Stimulated activated CD4-positive, alpha-beta T cell treated with anti-CD3 and anti-CD28 coated beads, Interleukin-1b, Interleukin-23, amount 100 ng/mL, for 4 hours (primary cell): Measurements from ENCODE around the gene DCTN3.

Source experiments
- DNase-seq, 2 donors: peaks; one replicate each; pipeline ENCODE4 v3.0.0-alpha.2; 2020; ENCODE audit warnings: low read depth in 2 of 2

DCTN3 gene

DNA sequence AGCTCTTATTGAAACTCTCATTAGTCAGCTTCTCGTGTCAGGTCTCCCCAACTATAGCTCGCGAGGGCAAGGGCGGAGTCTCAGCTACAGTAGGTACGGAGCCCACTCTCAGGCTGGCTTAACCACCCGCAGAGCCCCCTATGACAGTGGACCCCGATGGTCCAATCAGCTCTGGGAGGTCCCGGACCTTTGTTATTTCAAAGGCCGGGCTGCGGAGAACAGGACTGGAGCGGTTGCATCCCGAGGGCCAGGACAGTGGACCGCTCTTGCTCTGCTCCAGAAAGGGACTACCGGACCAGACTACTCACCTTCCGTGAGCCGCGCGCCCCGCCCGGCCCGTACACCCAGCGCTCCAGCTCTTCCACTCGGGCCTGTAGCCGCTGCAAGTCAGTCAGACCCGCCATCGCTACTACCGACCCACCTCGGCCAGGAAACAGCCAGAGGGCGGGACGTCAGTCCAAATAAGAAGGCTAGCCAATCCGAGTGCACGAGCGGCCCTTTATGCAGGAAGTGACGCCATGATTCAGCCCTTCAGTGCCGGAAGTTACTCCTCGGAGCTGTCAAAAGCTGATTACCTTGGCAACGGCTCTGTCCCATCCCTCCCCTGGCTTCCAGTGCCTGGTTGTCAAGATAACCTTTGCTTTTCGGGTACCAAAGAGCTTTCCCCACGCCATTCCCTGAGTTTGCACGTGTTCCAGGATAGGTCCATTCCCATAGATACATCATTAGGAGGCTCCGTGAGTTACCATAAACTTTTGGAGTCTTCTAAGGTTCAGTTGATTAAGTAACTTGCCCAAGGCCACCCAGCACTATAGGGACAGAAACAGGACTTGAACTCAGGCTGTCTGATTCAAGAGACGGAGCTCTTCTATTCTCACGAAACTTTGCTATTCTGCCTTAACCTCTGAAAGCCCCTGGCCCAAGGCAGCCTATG is at the start of gene DCTN3:
TSS of gene DCTN3 (minus strand) at position 435 of the 934 bp plus-strand sequence. CDS start at position 404, 31 bp downstream.
- peak; percentile 71 to 80 for DNase-seq

DNA sequence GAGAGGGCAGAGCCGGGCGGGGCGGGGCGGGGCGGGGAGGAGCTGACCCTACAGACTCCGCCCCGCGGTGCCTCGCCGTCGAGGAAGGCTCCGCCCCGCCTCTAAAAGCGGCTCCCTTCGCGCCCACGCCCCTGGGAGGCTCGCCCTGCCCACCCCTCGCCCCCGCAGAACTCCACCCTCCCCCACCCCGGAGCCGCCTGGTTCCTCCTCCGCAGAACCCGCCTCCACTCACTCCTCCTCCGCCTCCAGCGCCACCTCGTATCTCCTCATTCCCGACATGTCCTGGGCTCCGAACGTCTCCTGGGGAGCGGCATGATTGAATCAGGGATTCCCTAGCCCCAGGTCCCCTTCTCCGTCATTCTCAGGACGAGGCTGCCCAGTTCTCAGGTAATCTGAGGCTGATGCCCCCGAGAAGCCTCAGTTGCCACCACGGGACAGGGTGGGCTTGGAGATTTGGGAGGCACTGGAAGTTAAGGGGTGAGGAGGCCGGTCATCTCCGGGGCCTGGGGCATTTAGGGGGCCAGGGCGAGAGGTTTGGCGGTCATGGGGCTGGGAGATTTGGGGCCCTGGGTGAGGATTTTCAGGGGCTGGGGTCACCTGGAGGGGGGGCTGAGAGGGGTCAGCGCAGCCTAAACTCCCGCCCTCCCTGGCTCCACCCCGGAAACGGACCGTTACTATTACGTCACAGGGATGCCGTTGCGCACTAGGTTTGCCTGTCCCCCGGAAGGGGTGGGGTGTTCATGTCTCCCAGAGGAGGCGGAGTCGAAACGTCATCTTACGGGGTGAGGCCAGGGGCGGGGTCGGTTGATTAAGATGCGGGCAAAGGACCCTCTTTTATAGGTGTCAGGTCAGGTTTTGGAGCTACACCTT is 45.3 kb upstream of the DCTN3 start:
- DNase-seq = peak; percentile 73 to 80

DNA sequence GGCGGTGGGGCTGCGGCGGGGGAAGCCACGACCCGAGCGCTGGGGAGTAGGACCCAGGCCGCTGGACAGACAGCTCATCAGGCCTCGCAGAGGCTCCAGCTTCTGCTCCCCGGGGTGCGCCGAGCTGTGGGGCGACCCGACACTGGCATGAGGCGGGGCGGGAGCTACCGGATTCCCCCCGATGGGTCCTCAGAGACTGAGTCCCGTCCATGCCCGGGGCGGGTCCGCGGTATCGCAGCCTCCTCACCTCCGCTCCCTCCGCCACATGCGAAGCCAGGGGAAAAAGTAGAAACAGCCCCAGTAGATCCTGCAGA is 44.7 kb upstream of the DCTN3 start:
- DNase-seq = no peak

DNA sequence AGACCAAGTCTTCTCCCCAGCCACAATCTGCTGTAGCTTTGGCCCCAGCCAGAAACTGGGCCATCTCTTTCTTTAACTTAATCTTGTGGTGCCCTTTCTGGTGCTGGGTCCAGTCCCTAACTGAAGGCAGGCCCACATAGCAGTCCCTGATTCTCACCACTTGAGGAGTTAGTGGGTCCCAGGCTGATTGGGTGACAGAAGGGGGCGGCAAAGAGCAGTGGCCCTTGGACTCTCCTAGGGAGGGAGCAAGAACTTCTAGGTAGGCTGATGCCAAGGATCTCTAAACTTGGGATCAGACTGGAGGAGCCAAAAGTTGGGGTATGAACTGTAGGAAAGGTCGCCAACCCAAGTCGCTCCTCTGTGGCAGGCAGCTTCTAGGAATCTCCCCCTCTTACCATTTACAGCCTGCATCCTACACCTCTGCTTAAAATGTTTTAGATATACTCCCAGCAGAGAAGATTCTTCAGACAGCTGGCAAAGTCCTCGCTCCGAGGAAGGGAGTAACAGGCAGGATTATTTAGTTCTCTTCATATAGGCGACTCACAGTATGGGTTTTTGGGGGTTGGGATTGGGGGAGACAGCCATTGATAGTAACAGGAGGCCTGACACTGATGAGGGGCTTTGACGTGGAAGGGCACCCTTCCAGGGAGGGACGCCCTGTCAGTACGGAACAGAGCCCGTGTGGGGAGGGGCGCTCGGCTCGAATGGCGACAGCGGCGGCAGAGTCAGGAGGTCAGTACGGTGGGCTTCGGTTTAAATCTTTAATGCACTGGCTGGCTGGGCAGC is 44.2 kb upstream of the DCTN3 start:
- peak in 1 of 2 donors; percentile 68 for DNase-seq

DNA sequence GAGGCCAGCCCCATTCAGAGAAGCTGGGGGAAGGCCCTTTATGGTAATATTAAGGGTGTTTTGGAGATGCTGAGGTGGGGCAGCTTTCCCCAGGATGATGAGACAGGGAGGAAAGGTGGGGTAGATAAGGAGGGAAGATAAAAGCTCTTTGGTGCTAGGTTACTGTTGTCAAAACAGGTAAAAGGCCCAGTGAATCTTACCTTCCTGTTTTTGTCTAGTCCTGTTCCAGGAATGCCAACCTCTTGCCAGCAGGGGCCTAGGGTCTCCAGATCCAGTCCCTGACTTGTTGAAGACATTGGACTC is 43.0 kb upstream of the DCTN3 start:
- DNase-seq = no peak

DNA sequence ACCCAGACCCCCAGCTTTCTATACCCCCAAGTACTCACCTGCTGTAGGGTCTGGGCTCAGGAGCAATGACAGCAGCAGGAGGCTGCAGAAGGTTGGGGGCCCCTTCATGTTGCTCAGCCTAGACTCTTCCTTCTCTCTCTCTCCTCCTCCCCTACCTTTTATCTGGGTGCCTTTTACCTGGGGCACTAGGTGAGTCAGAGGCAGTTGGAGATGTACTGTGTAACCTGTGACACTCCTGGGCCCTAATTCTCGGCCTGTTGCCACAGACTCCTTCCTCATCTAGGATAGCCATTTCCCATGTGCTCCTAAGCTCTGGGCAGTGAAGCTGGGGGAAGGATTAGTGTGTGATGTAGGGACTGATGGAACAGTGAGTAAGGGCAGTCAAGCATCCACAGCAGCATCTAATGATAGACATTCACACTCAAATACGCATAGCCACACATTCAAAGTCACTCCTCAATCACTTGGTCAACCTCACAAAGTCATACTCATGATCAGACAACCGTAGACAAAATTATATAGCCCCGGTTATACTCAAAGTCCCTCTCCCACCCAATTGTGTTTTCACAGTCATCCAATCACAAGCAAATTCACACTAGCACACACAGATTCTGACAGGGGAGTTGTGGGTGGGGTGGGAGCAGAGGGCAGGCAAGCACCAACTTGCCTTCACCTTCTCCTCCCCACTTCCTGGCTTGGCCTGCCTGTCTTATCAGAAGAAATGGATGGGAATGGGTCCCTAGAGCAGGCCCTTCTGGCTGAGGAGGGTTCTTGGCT is 42.4 kb upstream of the DCTN3 start, which contains the start of gene CCL27:
TSS of gene CCL27 (minus strand) at position 132 of the 777 bp plus-strand sequence. CDS start at position 108, 24 bp downstream.
- no peak for DNase-seq

DNA sequence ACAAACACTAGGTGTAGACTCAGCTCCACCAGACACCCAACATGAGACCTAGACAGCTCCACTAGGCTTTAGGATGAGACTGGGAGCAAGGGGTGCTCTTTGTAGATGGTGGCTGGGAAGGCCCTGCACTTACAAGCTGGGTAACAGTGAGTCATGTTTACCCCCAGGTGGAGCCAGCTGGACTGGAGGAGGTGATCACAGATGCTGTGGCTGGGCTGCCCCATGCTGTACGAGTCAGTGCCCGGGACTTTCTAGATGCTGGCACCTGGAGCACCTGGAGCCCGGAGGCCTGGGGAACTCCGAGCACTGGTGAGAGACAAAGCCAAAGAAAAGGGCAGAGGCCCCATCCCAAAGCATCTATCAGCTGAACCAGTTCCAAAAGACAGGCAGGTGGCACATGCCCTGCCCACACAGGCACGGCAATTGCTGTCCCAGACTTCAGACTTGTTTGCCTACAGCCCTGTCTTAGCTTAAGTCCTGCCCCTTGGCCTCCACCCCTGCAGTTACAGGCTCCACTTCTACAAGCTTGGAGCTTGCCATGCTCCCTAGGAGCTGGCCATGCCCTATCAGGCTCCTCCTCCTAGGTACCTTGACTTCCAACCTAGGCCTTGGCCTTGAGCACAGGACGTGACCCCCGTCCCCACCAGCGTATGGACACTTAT is 39.4 kb upstream of the DCTN3 start:
- DNase-seq = no peak

DNA sequence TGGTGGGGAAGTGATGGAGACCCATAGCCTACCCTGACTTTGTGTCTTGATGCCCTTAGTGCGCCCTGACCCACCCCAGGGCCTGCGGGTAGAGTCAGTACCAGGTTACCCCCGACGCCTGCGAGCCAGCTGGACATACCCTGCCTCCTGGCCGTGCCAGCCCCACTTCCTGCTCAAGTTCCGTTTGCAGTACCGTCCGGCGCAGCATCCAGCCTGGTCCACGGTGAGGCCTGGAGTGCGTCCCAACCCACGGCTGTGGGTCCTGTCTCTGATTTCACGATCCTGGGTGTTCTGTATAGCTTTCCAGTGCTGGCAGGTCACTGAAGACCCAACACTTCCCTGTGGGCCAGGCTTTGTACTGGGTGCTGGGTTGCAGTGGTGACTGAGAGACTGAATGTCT is 38.2 kb upstream of the DCTN3 start:
- no peak for DNase-seq

DNA sequence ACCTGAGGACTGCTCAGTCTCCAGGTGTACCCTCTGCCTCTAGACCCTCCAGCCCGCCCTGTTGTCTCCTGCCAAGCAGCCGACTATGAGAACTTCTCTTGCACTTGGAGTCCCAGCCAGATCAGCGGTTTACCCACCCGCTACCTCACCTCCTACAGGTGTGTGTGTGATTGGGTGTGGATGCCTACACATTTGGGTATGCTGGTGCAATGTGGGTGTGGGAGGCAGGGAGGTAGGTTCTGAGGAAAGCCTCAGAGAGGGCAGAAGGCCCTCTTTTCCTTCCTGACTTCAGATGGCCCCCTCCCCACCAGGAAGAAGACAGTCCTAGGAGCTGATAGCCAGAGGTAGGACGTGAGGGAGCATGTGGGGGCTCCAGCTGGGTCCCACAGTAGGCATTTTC is 36.7 kb upstream of the DCTN3 start:
- no peak for DNase-seq

DNA sequence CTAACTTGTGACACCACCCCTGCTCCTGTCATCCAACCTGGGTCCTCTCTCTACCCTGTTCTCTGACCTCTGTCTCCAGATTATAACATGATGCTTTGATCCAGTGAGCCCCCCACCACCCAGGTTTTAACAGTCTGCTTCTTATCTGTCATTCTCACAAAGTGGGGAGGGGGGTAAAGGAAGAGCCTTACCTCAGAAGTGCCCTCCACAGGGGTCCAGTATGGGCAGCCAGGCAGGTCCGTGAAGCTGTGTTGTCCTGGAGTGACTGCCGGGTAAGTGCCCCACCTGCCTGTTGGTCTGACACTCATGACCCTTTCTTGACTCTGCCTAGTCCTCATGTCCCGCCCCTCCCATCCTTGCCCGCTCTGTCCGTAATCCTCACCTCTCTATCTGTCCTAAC is 35.1 kb upstream of the DCTN3 start:
- DNase-seq = no peak

DNA sequence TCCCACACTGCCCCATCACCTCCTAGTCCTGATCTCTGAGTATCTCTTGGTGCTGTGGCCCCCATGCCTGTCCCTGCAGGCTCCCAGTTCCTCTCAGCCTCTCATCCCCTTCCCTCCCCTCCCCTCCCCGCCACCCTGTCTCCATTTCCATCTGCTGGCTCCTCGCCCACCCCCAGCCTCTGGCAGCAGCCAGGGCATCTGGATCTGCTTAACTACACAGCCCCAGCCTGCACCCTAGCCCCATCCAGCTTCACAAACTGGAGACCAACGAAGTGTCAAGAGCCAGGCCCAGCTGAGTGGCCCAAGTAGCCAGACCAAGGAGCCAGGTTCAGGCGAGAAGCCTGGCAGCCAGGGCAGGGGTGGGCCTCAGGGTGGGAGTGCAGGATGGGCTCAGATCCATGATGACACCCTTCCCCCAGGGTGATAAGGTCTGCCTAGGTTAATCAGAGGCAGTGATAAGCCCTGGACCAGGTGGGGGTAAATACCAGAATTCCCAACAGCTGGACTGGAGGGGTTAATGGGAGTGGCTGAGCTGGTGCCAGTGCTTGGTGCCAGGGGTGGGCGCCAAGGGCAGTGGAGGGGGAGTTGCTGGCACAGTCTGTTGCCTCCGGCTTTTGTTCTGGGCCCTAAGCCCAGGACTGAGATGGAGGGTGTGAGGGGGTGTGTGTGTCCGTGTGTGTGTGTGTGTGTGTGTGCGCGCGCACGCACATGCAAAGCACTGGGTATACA is 34.2 kb upstream of the DCTN3 start:
- DNase-seq = no peak

DNA sequence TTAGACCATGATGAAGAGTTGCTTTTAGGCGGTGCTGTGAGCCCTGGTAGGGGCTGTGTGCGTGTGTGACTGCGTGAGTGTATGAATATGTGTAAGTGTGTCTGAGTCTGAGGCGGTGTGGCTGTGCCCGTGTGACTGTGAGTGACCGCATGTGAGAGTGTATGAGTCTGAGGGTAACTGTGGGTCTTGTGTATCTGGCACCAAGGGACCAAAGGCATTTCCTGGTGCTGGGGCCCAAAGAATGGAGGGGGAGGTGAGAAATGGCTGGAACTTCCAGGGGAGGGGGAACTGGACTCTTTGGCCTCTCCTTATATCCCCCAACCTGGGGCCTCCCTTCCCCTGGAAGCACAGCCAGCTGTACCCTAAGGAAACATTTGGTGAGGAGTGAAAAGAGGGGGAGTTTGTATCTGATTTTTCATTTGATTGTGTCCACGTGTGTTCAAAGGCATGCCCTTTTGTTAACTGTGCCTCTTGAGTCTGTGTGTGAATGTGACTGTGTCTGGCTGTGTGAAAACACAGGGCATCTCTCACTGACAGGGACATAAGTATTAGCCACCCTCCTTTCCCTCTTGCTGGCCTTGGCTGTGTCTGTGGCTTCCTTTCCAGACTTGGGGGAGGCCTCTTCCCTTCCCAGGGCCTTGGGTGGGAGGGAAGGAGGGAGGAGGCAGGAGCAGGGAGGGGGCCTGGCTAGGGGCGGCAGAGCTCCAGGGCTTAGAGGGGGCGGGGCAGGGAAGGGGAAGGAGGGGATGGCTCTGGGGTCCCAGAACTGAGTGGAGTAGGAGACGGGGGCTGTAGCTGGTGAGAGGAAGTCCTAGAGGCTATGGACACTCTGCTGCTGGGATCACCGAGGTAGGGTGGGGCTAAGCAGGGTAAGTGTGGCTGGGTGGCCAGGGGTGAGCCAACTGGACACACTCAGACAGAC is 33.1 kb upstream of the DCTN3 start:
- no peak for DNase-seq

DNA sequence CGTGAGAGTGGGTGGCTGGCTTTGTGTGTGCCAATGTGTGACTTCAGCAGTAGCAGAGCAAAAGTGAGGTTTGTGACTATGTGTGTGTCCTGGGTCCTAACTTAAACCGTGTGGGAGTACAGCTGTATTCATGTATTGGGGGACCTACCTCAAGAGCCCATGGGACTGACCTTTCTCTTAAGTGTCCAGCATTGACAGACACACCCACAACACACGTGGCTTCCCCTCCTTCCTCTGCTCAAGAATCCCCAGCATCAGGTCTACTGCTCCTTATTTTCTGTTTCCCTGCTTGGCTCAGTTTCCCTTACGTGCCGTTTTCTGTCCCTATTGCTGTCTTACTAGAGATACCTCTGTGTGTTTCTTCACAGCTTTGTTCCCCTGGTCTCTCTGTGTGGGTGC is 32.3 kb upstream of the DCTN3 start:
- DNase-seq = no peak

DNA sequence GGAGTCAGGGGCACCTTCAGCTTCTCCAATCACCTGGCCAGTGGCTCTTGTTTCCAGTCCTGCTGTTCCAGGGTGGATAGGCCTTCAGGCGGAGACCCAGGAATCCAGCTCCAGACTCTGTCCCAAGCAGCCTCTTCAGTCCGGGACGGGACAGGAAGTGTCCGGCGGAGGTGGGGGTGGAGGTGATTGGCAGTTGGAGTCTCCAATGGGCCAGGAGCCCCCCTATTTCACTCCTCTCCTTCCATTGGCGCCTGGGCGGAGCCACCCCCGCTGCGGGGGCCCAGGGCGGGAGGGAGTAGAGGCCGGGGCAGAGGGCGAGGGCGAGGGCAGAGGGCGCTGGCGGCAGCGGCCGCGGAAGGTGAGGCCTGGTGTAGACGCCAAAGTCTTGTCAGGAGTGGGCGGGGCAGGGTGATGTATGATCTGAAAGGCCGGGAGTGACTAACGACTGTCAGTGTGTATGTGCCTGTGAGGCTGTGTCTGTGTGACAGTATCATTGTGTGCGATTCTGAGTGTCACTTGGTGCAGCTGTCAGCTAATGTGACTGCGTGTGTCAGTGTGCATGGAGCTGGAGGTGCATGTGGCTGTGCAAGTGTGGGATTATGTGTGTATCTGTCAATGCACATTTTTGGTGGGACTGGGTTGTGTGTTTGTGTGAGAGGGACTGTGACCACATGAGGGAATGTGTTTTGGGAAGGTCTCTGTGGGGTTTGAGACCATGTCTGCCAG is 31.7 kb upstream of the DCTN3 start, which contains the start of gene IL11RA:
TSS of gene IL11RA (plus strand) at position 310 of the 726 bp plus-strand sequence. CDS start 3,033 bp downstream, outside the sequence.
- DNase-seq = peak in 1 of 2 donors; percentile 36

DNA sequence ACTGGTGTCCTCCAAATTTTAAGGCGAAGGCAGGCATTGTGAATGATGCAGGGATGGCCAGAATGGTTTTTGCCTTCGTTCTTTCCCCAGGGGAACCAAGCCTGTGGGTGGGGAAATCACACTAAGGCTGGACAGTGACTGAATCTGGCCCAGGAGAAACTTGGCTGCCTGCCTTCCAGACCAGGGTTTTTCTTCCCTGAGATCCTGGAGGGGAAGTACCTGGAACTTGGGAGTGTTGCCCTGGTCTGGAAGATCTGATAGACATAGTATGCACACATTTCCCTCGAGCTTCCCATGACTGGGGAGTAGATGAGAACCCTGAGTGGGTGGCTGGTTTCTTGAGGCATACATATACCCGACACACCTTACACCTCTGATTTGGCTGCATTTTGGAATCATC is 31.0 kb upstream of the DCTN3 start:
- no peak for DNase-seq

DNA sequence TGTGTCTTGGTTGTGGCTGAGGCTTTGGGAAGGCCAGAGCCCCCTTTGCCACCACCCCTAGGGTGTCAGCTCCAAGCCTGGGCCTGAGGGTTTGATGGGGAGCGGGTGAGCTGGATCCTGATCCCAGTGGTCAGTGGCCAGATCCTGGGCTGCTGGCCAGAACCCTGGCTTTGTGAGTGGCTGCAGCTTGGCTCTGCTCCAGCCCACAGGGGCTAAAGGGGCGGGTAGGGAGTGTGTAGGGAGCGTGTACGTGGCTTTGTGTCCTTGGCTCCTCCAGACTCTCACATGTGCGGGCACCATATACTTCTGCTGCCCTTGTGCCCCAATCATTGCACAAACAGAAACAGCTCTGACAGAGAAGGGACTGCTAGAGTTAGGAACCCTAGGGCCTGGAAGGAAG is 30.5 kb upstream of the DCTN3 start:
- no peak for DNase-seq

DNA sequence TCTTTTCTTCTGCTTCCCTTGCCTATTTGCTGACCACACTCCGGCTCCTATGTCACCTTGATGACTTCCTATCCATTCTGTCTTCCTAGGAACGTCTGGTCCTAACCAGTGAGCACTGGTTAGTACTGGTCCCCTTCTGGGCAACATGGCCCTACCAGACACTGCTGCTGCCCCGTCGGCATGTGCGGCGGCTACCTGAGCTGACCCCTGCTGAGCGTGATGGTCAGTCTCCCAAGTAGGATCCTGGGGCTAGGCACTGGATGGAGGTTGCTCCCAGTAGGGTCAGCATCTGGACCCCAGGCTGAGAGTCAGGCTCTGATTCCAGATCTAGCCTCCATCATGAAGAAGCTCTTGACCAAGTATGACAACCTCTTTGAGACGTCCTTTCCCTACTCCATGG is 28.4 kb upstream of the DCTN3 start:
- no peak for DNase-seq

DNA sequence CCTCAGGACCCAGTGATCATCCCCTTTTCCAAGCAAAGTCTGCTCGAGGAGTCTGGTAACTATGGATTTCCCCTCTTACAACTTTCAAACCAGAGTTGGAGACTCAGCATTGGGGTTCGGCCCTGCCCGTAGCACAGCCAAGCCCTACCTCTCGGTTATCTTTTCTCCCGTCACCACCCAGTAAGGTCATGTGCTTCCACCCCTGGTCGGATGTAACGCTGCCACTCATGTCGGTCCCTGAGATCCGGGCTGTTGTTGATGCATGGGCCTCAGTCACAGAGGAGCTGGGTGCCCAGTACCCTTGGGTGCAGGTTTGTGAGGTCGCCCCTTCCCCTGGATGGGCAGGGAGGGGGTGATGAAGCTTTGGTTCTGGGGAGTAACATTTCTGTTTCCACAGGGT is 27.4 kb upstream of the DCTN3 start:
- DNase-seq = no peak
